ENCODE measurements around the gene ESRRB. TPM values are rescaled to one million over a fixed set of nuclear protein-coding genes. Genes with fewer than 3 reads are reported as not detected.
"Not testable (repeated sequence)": the region's sequence is repeated elsewhere in the genome, so short reads cannot be mapped to it uniquely, and the experiment has no call there.

ESRRB gene
- polyA plus RNA-seq, 12 donors, result 1.3 to 5.9 (median 3.4) TPM; not detected in 2

GRCh38 chr14:76495983-76496382 is 120.0 kb downstream of the ESRRB start:
- no peak for DNase-seq

DNA sequence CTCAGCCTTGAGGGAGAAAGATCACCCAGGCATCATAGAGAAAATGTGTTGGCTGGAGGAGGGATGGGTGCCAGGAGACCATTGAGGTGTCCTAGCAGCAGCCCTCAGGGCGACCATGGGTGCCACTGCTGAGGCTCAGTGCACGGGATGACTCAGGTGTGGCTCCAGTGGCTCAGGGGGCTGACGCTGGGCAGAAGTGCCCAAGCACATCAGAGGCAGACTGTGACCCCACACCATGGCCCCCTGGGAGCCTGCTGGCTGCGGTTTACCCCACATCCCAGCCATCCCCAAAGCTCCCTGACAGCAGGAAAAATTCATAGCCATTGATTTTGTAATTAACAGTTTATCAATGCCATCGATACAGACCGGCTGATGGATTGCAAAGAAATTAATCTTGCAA is 120.7 kb downstream of the ESRRB start:
- DNase-seq, result no peak

- DNase-seq, result no peak
Measured at GRCh38 chr14:76497550-76498462, 121.9 kb downstream of the ESRRB start.

DNA sequence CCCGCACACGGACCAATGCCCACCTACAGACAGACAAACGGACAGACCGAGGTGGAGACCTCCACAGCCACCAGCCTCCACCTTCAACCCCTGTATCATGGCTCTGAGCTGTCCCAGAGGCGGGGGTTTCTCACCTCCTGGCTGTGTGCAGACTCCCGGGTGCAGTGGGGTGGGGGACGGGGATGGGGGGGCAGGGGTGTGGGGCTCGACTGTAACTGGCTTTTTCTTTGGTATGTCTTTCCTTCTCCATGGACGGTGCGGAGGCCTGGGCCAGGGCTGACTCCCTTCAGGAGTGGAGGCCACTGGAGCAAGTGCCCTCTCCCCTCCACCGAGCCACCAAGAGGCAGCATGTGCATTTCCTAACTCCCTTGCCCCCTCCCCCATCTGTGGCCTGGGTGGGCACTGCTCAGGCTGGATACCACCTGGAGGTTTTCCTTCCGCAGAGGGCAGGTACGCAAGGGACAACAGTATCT is 122.6 kb downstream of the ESRRB start:
- no peak for DNase-seq

DNA sequence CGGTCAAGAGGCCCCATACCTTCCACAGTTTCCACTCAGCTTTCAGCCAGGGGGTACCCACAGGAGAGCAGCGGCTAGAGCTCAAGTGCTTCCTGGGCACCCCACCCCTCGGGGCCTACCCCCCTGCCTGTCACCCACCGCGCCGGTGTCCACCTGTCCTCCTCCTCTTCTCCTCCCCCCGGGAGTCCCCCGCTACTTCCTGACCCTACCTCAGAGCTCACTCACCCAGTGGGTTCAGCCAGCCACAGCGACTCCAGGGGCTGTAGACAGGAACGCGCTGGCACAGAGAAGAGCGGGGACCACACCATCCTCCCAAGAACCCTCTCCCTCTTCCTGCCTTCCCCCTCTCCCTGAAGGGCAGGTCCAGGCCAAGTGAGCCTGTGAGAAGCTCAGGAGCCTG is 123.0 kb downstream of the ESRRB start:
- no peak for DNase-seq

GRCh38 chr14:76499399-76499798 is 123.5 kb downstream of the ESRRB start:
- DNase-seq, result no peak

DNA sequence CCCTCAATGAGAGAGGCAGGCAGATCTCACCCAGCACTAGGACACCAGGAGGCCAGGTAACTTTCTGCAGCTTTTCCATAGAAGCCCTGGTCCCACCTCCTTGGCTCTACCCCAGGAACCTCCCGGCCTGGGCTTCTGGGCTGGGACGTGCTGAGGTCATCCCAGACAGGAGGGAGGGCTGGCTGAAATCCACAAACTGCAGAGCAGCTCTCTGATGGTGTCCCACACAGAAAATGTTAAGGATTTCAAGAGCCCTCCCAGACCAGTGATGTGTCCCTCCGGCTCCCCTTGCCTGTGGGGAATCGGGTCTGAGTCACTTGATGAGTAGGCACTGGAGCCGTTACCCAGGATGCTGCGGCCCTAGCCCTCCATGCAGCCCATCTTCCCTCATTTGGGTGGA is 124.1 kb downstream of the ESRRB start:
- DNase-seq, result peak; percentile 33

- no peak for DNase-seq
Measured at GRCh38 chr14:76500480-76500879, 124.5 kb downstream of the ESRRB start.

DNA sequence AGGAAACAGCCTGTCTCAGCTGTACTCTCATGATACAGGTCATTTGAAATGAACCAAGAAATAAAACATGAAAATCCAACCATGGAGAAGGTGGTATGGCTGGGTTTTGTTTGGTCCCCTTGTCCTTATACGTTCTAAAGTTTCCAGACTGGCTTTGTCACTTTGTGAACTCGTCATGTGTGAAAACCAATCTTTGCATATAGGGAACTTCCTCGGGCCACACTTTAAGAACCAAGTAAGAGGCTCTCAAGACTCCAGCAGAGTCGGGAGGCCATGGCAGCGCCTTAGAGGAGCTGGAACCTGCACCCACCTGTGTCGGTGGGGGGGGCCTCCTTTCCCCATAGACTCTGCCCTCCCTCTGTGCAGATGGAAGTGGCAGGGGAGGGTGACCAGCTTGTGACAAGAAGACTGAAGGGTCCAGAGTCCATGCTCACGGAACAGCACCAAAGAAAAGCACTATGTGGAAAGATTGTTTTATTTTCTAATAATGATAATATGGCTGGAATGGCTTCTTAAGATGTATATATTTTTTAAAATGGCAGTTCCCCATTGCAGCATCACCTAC is 125.3 kb downstream of the ESRRB start:
- DNase-seq, result no peak

DNA sequence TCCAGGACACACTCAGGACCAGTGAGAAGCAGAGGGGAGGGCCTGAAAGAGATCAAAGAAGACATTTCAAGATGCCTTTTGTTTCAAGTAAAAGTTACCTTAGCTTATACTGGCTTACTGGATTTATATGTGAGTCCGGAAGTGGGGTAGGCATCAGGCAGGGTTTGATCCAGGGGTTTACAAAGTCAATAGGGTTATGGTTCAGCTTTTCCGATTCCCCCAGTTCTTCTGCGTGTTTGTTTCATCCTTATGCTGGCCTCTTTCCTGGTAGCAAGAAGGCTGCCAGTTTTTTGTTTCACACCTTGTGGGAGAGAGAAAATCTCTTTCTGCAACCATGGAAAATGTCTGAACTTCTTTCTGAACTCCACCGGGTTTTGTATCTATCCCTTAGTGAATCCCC is 126.3 kb downstream of the ESRRB start:
- DNase-seq, result no peak

GRCh38 chr14:76502638-76503037 is 126.7 kb downstream of the ESRRB start:
- DNase-seq, result no peak

DNA sequence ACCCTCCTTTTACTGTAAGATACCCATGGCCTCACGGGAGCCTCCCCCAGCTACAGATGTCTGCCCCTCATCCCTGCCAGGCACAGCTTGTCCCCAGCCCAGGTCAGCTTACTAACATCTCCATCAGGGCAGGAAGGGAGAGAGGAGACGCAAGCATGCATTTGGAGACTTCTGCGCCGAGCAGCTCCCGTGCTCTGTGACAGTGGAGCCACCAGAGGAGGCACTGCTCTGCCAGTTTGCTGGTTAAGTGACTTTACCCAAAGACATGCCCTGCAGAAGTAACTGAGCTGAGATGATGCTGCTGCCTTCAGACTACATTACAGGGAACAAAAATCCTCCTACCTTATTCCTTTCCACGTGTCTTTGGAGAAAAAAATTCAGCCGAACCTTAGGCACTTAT is 133.4 kb downstream of the ESRRB start:
- DNase-seq, result no peak

GRCh38 chr14:76510181-76510580 is 134.2 kb downstream of the ESRRB start:
- DNase-seq, result no peak

- no peak for DNase-seq
Measured at GRCh38 chr14:76514213-76514998, 138.5 kb downstream of the ESRRB start.

- DNase-seq, result no peak
Measured at GRCh38 chr14:76516884-76517283, 140.9 kb downstream of the ESRRB start.

GRCh38 chr14:76518366-76518765 is 142.4 kb downstream of the ESRRB start:
- no peak for DNase-seq

- no peak for DNase-seq
Measured at GRCh38 chr14:76525106-76525821, 149.3 kb downstream of the ESRRB start.

DNA sequence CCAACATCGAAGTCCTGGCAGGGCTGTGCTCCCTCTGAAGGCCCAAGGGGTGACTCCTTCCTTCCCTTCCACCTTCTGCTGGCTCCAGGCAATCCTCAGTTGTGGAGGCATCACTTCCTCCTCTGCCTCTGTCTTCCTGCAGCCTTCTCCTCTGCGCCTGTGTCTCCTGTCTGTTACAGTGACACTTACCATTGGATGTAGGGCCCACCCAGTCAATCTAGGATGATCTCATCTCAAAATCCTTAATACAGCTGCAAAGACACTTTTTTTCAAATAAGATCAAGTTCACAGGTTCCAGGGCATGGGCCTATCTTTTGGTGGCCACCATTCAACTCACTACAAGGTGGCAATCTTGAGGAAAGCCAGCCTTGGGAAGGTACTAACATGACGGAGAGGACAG is 155.1 kb downstream of the ESRRB start:
- DNase-seq, result no peak

DNA sequence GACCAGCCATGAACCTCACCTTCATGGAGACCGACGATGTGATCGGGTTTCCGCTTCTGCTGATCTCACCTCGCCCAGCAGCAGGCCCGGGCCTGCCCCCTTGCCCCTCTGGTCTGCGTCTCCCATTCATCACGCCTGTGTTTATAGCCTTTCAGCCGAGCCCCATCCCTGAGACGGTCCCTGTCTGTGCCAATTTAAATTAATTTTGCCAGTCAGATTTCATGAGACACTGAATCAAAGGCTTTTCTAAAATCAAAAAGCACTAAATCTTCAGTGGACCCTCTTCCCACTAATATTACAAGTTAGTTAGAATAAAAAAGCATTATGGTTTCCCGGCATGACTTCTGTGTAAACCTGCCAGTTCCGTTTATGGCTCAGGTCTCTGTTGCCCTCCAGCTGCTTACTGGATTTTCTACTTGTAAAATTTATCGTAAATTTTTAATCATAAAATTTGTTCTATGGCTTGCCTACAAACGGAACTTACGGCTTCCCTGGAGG is 155.9 kb downstream of the ESRRB start:
- no peak for DNase-seq

DNA sequence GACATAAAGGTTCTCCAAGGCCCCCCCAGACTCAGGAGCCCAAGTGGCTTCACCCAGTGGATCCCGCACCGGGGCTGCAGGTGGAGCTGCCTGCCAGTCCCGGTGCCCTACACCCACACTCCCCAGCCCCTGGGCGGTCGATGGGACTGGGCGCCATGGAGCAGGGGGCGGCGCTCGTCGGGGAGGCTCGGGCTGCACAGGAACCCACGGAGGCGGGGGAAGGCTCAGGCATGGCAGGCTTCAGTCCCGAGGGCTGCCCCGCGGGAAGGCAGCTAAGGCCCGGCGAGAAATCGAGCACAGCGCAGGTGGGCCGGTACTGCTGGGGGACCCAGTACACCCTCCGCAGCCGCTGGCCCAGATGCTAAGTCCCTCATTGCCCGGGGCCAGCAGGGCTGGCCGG is 160.7 kb downstream of the ESRRB start:
- not testable (repeated sequence) for DNase-seq

- DNase-seq, result no peak
Measured at GRCh38 chr14:76537906-76538647, 162.1 kb downstream of the ESRRB start.
